NCI-H1048 (cell line): ENCODE measurements around the gene TRMT2B.
"Not testable (repeated sequence)": the region's sequence is repeated elsewhere in the genome, so short reads cannot be mapped to it uniquely, and the experiment has no call there.

ENCODE experiments used
- DNase-seq: peaks from one replicate; lab custom pipeline; 2025; lab: John Stamatoyannopoulos, UW

TRMT2B gene

DNA sequence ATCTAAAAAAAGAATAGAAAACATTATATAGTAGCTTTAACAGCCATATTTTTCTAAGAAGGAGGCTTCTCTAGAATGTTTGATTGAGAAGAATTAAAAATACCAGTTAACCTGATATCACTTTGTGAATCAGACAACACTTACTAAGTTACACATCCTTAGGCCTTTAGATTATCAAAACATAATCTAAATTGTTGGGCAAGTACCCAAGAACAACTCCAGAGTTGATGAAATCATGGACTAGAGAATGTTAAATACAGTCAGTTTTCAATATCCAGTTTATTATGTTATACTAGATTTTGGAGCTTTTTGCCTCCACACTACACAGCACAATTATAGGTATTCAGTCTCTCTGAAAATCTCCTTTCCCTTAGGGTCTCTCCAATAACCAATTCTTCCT lies 42.8 kb downstream of the TRMT2B start:
- DNase-seq = no peak

- DNase-seq = no peak
These were observed 52.5 kb downstream of the TRMT2B start for GRCh38 chrX:100999451-100999850.

DNA sequence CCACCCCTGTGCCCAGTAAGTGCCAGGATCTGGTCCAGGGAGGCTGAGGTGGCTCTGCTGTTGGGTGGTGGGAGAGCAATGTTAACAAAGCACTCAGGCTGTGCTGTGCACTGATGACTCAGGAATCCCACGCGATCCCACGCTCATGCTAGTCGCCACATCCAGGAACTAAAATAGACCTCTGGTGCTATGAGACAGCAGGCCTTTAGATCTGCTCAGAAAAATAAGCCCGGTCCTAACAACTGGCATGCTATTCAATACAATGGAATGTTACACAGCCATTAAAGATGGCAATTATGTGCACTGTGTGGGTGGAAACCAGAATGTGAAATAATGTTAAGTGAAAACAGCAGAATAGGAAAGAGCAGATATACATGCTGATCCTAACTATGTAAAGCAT lies 56.4 kb downstream of the TRMT2B start:
- no peak for DNase-seq

DNA sequence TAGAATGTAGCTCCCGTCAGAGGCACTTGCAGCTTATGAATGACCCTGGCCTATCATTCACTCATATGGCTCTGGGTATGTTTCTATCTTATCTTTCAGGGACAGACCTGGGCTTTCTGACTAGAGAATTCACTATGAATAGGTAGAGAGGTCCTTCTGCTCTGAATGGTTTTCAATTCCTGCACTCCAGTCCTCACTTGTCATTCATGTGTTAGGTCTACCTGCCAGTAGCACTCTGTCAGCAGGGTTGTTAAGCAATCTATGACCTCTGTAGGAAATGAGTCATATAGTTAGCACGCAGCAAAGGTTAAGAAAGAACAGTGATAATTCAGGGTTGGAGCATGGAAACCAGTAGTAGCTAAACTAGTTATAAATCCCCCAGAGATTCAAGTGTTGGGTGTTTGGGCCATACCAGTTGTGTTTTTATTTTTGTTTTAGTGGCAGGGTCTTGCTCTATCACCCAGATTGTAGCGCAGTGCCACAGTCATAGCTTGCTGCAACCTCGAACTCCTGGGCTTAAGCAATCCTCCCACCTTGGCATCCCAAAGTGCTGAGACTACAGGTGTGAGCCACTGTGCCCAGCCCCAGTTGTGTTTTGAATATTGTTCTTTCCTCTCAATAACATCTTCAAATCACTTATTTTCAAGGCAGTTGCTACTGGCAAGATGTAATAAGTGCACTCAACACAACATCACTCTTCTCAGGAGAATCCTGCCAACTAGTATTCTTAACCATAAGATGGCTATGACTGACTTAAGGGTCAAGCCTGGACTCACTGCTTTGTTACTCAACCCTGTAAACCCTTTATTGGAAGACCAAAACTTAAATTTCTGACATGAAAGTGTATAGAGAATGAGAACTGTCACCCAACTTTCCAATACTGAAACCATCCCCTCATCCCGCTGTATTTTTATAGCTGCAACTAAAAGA lies 57.3 kb downstream of the TRMT2B start:
- no peak for DNase-seq

- DNase-seq = no peak
These were observed 61.8 kb downstream of the TRMT2B start for GRCh38 chrX:100990139-100990538.

DNA sequence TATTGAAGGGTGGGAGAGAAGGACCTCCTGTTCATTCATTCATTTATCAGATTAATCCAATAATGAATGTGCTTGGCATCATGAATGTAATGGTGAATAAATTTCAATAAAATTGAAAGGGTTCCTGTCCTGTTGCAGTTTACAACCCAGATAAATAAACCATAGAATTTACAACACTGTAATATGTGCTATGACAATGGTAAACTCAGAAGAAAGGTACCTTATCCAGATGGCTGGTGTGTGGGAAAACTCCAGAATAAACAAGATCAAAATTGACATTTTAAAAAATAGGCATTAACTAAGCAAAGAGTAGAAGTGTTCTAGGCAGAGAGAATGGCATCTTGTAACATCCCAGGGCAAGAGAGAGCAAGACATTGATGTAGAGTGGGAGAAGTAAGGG lies 67.1 kb downstream of the TRMT2B start:
- no peak for DNase-seq

- not testable (repeated sequence) for DNase-seq
These were observed 70.4 kb downstream of the TRMT2B start for GRCh38 chrX:100981498-100981845.

DNA sequence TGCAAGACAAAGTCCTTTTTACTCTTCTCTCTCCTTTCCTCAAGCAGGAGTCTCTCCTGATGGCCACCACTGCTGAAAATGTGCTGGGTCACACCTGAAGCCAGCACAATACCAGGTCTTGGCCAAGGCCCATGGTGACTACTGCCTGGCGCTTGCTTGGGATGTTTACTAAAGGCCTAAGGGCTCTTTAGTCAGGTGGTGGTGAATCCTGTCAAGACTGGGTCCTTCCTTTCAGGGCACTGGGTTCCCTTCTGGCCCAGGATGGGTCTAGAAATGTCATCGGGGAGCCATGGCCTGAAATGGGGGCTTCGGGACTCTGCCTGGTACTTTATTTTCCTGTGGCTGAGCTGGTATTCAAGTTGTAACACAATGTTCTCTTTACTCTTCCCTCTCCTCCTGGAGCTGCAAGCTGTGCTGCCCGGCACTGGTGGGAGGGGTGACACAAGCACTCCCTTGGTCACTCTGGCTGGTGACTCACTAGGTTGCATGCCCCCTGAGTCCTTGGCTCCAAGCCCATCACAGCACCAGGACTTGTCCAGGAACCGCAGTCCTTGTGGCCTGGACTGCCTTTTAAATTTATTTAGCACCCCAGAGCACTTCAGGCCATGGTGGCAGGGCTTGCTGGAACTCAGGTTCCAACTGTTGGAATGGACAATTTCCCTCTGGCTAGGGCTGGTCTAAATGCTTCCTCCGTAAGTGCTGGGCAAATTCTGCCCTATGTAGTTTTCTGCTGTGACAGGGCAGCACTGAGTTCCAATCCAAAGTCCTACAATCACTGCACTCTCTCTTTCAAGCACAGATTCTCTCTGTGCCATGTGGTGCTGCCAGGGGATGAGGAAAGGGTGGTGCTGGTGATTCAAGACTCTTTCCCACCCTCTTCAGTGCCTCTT lies 71.1 kb downstream of the TRMT2B start:
- DNase-seq = no peak

- no peak for DNase-seq
These were observed 71.9 kb downstream of the TRMT2B start for GRCh38 chrX:100979881-100980607.

- DNase-seq = no peak
These were observed 75.7 kb downstream of the TRMT2B start for GRCh38 chrX:100976211-100976610.

DNA sequence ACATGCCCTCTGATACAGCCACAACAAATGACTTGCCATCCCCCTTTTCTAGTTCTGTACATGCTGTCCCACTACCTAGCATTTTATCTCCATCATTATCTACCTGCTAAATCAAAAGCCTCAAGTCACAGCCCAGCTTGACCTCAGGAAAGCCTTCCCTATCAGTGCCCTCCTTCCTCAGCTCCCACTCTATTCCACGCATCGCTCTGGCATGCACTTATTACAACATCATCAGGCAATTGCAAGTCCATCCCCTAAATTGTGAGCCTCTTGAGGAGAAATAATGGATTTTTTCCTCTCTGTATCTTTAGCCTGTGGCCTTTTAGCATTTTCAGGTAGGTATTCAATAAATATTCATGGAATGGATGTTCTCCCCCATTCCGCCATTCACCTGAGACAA lies 76.7 kb downstream of the TRMT2B start:
- no peak for DNase-seq

DNA sequence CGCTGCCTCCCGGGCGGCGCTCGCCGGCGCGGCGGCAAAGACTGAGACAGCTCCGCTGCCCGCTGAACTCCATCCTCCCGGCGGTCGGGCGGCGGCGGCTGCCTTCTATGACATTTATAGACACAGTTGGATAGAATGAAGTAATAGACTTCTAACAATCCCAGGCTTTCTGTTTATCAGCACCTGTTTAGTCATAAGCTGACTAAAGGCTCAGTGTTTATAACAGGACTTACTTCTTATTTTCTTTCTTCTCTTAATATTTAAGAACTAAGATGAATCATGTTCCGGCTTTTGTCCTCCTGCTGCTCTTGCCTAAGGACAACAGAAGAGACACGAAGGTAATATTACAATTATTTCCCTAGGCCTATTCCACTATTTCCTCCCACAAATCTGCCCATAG lies 78.5 kb downstream of the TRMT2B start:
- no peak for DNase-seq

DNA sequence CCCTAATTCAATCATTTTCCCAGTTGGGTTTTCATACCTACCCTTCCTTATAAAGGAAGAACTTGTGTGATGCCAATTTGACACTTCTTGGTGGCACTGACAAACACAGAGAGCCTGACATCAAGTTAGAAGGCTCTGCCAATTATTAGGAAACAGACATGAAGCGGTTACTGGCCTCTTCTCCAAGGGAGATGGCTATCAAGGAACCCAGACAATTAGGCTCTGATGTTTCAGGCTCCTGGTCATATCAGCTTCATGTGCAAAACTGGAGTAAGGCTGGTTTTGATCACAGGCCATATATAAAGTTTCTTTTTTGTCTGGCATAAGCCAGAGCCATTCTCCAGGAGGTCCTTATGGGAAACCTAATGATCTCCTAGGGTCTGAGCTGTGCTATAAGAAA lies 82.0 kb downstream of the TRMT2B start:
- DNase-seq = no peak

GRCh38 chrX:100969408-100969807 lies 82.5 kb downstream of the TRMT2B start, which contains the start of gene ARL13A:
ARL13A (plus strand) TSS chrX:100969708; CDS start chrX:100973690, 3,982 bp downstream.
- DNase-seq = no peak

- DNase-seq = no peak
These were observed 87.5 kb downstream of the TRMT2B start for GRCh38 chrX:100964362-100964761.

DNA sequence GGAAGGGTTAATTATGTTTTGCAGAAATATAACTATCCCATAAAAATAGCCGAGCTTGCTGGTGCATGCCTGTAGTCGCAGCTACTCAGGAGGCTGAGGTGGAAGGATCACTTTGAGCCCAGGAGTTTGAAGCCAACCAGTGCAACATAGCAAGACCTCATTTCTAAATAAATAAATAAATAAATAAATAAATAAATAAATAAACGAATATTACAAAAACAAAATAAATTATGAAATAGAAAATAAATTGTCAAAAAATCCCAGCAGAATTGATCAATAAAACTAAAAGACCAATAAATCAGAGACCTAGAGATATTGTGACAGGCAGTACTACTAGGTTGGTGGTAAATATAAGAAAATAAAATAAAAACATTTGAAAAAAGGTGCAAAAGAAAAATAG lies 89.1 kb downstream of the TRMT2B start:
- no peak for DNase-seq
